ENCODE data around the gene SH3RF2. TPM values are rescaled to one million over a fixed set of nuclear protein-coding genes. Genes with fewer than 3 reads are reported as not detected.
"Not testable (repeated sequence)": the region's sequence is repeated elsewhere in the genome, so short reads cannot be mapped to it uniquely, and the experiment has no call there.

The SH3RF2 gene
- total RNA-seq, 1 donor from 2014 or later: 3.0 TPM

DNA sequence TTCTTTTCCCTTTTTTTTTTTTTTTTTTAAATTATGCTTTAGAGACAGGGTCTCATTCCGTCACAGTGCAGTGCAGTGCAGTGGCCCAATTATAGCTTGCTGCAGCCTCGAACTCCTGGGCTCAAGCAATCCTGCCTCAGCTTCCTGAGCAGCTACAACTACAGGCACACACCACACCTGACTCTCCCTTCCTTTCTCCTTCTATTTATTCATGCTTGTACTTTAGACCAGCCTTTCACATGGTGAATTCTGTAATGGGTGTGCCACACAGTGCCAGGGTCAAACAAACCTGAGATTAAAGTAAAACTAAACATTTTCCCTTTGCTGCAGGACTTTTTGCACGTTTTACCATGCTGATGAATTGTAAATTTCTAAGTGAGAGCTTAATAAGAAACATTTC, 8.0 kb downstream of the SH3RF2 start:
- ATAC-seq: no peak

DNA sequence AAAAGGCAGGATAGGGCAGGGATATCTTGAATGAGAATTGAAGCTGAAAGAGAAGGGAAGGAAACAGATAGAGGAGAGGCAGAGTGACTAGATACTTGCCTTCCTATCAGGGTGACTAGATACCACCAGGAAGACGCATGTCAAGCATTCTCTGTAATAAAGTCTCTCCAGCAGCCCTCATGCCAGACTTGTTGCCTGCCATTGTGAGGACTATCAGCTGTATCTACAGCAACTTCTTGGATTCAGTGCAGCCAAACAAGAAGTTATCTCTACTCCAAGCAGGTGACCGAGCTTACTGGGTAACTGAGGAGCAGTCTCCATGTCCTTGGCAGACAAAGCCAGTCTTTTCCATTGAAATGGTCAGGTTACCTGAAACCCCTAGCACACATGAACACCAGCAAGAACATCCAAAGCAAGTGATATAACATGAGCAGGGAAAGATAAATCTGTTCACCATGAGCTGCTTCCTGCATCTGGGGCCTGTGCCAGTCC, 9.3 kb downstream of the SH3RF2 start:
- no peak for ATAC-seq
- intact Hi-C loops (cut with DNase I): no loop called here
- DNase-seq (ENCODE audit: low spot score): no peak

More for the DNA sequence above, 8.0 kb downstream of the SH3RF2 start:
- intact Hi-C loops (cut with DNase I): no loop called here
- DNase-seq (ENCODE audit: low spot score): no peak

DNA sequence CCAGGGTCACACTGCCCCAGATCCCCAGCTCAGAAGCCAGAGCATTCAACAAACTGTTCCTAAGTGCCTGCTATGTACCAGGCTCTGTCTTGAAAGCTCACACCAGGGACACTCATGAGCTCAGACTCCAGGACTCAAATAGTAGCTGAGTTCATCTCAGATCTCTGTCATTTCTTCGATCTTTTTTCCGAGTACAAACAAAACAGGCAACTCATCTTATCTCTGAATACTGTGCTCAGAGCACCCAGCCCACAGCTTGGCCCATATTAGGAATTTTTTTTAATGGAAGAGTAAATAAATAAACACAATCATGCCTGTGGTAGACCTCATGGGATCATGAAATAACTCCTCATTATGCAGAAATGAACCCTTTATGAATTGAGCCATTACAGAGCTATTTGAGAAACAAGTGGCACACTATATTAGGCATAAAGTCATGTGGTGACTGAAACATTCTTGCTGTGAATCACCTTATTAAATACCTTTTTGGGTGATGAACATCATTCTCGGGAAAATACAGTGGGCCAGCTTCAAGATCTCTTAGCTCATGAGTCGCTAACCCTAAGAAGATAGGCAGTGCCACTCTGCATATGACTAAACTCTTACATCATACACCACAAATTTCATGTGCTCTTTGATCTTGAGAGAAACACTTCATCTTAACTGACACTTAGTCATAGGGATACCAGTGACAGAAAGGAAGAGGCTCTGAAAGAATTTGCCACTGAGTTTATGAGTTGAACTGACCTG, 9.9 kb downstream of the SH3RF2 start:
- intact Hi-C loops (cut with DNase I): no loop called here
- no peak for DNase-seq (ENCODE audit: low spot score)
- no peak for ATAC-seq

DNA sequence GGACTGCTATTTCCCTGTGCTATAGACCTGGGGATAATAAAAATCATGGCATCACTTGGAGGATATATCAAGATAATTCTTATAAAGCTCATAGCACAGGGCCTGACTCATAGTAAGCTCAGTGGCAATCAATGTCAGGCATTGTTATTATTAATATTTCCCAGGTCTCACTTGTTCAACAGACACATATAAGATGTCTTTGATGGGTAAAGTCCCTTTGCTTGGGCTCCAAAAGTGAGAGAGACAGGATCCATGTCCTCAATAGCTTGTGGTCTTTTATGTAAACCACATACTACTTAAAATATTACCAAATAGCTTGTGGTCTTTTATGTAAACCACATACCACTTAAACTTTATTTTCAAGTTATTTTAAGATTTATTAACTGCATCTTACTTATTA, 11.2 kb downstream of the SH3RF2 start:
- DNase-seq (ENCODE audit: low spot score) (no peak), ATAC-seq (no peak)
- intact Hi-C loops (cut with DNase I): no loop called here

DNA sequence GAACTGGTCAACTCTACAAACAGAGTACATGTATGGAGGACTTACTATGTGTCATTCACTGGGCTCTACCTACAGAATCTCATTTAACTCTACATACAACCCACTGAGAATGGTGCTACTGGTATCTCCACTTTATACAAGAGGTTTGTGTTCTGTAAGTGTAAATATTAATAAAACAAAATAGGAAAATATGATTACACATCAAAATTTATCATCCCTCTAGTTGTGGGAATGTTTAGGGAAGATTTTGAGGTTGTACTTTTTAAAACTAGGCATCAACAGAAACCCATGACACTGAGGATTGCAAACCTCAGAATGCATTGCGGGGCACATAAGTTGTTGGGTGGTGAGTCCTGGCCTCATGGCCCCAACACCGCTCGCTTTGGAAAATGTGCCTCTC, 11.7 kb downstream of the SH3RF2 start:
- DNase-seq (ENCODE audit: low spot score): no peak
- ATAC-seq: no peak
- intact Hi-C loops (cut with DNase I): no loop called here

DNA sequence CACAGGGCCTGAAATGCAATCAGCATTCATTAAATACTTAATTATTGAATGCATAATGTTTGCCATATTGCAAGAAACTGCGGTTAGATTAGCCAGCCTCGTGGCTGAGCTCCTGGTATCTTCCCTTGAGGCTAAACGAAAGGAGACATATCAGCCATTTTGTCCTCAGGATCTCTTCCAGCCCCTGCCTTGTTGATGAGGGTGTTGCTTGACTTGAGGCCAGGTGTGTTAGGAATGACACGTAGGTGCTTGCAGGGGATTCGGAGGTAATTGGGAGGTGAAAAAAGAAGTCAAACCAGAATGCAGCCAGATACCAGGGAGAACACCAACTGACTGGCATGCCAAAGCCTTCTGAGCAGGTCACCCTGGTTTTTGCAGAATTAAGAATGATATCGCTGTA, 12.5 kb downstream of the SH3RF2 start:
- DNase-seq (ENCODE audit: low spot score) (no peak), ATAC-seq (no peak)
- intact Hi-C loops (cut with DNase I): no loop called here

DNA sequence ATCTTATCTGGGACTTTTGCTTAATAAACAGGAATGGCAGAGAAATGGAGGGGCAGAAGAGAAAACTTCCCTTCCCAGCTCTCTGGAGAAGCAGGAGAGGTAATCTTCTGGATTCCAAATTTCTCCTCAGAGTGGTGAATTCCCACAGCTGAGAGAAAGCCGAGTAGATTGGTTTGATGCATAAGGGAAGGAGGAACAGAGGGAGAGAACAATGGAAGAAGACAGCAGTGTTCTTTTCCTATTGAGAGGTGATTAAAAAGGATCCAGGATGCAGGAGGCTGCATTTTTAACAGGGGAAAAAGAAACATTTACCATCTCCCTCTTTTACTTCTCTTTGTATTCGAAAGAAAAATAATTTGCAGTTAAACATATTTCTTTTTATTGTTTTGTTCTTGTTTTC, 13.1 kb downstream of the SH3RF2 start:
- intact Hi-C loops (cut with DNase I): no loop called here

DNA sequence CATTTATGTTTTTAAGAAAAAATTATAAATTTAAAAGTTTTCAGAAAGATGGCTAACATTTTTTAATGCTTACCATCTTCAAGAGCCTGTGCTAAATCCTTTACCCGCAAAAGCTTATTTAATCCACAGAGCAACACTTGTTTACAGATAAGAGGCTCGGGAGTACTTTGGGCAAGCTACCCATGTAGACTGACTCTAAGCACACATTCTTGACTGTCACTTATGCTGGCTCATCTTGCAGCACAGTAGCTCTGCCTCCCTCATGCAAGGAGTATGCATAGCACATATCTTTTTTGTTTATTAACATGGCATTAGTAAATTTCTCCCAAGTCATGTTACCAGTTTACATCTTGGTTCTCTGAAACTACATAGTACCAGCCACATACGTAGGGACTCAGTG, 14.7 kb downstream of the SH3RF2 start:
- ATAC-seq: no peak
- intact Hi-C loops (cut with DNase I): no loop called here
- no peak for DNase-seq (ENCODE audit: low spot score)

More for the DNA sequence above, 13.1 kb downstream of the SH3RF2 start:
- ATAC-seq: no peak
- DNase-seq (ENCODE audit: low spot score): no peak

DNA sequence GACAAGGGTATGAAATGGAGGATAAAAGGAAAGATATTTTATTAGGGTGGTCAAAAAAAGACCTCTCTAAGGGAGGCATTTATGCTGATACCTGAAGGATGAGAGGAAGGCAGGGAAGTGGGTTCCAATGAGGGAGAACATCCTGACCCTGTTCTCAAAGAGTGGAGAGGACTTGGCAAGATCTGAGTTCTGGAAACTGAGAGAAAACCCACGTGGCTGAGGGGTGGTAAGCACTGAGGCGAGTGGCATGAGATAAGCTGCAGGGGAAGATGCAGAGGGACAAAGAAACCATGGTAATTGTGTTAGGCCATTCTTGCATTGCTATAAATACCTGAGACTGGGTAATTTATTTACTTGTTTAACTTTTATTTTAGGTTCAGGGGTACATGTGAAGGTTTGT, 16.8 kb downstream of the SH3RF2 start:
- DNase-seq (ENCODE audit: low spot score) (no peak), ATAC-seq (no peak)
- intact Hi-C loops (cut with DNase I): no loop called here

DNA sequence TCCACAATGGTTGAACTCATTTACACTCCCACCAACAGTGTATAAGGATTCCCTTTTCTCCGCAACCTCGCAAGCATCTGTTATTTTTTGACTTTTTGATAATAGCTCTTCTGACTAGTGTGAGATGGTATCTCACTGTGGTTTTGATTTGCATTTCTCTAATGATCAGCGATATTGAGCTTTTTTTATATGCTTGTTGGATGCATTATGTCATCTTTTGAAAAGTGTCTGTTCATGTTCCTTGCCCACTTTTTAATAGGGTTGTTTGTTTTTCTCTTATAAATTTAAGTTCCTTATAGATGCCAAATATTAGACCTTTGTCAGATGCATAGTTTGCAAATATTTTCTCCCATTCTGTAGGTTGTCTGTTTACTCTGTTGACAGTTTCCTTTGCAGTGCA, 17.8 kb downstream of the SH3RF2 start:
- intact Hi-C loops (cut with DNase I); ATAC-seq; DNase-seq (ENCODE audit: low spot score): not testable (repeated sequence)

DNA sequence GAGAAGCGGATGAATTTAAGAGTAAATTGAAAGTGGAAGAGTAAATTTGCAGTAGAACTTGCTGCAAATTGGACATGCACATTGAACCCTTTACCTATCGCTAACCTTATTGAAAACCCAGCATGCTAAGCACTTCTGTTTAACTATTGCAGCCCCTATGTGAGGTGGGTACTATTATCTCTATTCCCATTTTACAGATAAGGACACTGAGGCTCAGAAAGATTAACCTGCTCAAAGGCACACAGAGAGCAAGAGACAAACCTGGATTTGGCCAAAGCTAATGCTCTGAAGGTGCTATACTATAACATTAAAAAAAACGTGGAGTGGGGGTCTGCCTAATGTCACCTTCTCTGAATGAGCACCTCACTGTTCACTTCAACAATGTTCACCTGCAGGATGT, 21.0 kb downstream of the SH3RF2 start:
- ATAC-seq: no peak
- intact Hi-C loops (cut with DNase I): no loop called here
- no peak for DNase-seq (ENCODE audit: low spot score)

DNA sequence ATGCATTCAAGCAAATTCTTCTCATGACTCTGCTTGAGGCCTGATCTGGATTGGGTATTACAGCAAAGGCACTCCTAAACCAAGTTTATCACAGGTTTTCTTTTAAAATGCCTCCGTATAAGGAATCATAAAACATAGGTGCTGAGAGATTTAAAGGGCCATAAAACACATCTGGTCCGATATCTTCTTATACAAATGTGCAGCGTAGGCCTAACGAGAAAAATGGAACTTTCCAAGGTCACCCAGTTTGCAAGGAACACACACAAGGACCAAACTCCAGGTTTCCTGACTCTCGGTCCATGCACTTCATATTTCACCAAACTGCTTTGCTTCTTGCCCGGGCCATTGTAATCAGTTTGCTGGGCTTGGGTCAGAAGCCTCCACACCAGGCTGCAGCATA, 22.1 kb downstream of the SH3RF2 start:
- intact Hi-C loops (cut with DNase I): no loop called here
- ATAC-seq: no peak
- DNase-seq (ENCODE audit: low spot score): no peak

DNA sequence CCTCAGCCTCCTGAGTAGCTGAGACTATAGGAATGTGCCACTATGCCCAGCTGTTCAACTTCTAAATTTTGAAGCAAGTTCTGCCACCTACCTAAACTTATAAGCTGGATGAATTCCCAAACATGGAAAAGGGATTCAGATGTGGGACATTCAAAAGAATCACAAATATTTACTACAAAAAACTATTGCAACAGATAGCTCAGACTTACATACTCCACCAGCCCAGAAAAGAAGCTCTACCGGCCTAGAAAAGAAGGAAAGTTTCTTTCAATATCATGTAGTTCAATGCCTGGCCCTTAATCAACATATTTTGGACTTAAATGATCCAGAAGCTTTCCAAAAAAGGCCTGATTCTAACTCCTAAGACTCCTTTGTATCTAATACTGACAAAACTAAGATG, 23.8 kb downstream of the SH3RF2 start:
- ATAC-seq: no peak
- intact Hi-C loops (cut with DNase I): no loop called here

DNA sequence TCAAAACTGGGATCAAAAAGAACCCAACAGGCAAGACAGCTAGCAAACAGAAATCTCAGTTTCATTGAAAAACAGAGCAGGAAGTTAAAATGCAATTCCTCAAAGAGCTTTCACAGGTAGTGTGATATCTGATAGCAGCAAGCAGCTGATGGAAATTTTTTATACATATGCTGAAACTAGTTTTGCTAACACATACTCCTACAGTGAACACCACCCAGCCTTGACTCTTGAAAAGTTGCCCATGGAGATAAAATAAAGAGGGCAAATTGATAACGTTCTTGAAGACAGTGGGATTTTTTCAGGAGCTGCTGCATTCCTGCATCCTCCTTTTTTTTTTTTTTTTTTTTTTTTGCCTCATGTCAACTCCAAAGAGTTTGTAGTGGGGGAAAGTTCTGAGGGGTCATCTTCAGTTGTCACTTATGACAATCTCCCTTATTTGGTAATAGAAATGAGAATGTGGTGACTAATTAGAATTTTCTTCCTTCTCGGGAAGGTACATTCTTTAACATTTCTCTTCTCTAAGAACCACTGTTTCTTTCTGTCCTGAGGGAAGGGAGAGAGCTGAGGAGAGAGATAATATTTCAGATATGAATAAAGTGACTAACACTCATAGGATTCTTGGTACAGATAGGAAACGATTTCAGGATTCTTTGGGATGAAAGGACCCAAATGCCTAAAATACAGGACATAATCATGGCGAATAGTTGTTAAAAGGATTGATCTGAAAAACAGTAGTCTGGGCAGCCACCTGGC, 24.6 kb downstream of the SH3RF2 start:
- no peak for ATAC-seq
- intact Hi-C loops (cut with DNase I): no loop called here

More for the DNA sequence above, 23.8 kb downstream of the SH3RF2 start:
- no peak for DNase-seq (ENCODE audit: low spot score)

DNA sequence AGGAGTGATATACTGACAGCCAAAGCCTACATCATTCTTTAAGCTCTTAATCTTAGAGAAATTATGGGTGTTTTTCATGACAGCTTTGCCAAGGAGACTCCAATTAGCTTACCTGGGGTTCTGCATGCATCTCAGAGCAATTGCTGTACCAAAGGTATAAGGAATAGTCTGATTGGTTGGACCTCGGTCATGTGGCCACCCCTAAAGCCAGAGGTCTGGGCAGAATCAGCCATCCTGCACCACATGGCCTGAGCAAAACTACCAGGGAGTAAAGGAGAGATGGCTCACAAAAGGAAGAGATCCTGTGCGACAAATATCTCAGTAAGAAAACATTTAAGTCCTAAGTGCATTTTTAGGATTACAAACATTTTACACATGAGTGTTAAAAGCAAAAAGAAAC, 25.6 kb downstream of the SH3RF2 start:
- DNase-seq (ENCODE audit: low spot score): no peak
- no peak for ATAC-seq
- intact Hi-C loops (cut with DNase I): no loop called here

More for the DNA sequence above, 24.6 kb downstream of the SH3RF2 start:
- DNase-seq (ENCODE audit: low spot score): no peak

DNA sequence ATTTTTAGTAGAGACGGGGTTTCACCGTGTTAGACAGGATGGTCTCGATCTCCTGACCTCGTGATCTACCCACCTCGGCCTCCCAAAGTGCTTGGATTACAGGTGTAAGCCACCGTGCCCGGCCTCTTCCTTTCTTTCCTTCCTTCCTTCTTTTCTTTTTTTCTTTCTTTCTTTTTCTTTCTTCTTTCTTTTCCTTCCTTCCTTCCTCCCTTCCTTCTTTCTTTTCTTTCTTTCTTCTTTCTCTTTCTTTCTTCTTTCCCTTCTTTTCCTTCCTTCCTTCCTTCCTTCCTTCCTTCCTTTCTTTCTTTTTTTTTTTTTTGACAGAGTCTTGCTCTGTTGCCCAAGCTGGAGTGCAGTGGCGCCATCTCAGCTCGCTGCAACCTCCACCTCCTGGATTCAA, 27.6 kb downstream of the SH3RF2 start:
- intact Hi-C loops (cut with DNase I); ATAC-seq: not testable (repeated sequence)

DNA sequence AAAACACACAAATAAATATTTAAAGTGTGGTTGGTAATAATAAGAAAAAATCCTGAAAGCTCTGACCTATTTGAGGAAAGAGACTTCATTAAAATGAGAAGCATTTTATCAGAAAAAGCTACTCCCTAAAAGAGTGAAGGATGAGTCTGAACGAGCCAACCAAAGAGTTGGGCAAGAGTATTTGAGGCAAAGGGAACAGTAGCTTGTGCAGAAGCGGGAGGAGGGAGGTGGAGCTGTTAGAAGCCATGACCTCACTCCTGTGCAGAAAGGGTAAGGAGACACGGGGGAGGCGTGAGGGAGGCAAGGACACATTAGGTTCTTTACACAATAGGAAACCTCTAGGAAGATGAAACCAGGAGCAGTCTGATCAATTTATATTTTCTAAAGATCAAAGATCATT, 29.4 kb downstream of the SH3RF2 start:
- ATAC-seq (no peak), DNase-seq (ENCODE audit: low spot score) (no peak)
- intact Hi-C loops (cut with DNase I): no loop called here

More for the DNA sequence above, 27.6 kb downstream of the SH3RF2 start:
- DNase-seq (ENCODE audit: low spot score): not testable (repeated sequence)

DNA sequence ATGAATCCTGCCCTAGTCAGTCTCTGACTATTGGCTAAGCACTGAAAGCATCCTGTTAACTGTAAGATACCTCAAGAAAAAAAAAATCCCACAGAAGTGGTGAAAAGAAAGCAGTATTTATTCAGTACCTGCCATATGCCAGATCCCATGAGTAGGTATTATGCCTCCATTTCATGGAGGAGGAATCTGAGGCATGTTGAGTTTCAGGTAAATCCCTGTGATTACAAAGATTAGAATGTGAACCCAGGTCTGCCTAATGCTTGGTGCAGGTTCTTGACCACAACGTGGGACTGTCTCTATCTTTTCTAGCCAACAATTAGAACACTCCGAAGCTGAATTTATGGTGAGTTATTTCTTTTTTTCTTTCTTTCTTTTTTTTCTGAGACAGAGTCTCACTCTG, 30.9 kb downstream of the SH3RF2 start:
- no peak for ATAC-seq
- no peak for DNase-seq (ENCODE audit: low spot score)
- intact Hi-C loops (cut with DNase I): no loop called here

DNA sequence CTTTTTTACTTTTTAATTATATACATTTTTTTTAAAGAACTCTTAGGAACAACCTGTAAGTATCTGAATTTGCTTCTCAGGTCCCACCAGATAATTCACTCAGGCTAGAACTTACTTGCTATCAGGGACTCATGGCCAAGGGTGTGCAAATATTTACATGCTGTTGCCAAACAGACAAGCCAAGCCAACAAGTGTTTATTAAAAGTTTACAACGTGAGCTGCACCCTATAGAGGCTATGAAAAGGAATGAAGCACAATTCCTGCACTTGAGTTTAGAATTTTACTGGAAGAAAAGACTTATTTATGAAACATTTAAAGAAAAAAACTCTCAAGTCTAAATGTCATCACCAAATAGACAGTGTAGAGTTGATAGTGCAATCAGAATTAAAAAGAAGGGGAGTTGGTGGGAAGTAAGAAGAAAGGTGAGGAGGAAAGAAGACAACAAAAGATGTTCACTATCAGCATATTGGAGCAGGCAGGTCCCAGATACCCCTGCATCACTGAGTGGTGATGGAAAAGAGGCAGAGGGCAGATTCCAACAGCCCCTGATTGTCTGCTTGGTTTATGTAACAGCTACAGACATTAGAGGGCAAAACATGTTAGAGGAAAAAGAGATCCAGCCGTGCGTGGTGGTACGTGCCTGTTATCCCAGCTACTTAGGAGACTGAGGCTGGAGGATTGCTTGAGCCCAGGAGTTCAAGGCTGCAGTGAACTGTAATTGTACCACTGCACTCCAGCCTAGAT, 32.8 kb downstream of the SH3RF2 start:
- no peak for DNase-seq (ENCODE audit: low spot score)
- no peak for ATAC-seq
- intact Hi-C loops (cut with DNase I): no loop called here

DNA sequence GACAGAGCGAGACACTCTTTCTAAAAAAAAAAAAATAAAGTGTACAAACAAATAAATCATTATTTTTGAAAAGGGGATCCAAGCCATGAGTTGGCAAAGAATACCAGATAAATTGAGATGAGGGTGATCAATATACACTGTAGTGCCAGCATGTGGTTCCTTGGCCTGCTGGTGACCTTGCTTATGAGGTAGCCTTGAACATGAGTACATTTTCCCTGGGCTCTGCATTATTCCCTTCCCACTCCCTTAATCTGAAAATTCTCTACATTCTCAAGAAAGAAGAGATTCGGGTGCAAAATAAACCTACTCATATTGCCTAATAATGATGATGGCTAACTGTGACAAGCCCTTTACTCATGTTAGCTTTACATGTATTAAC, 33.3 kb downstream of the SH3RF2 start:
- intact Hi-C loops (cut with DNase I): no loop called here
- DNase-seq (ENCODE audit: low spot score) (no peak), ATAC-seq (no peak)

Measured in sciatic nerve (tissue), 2 donors.